ENCODE data around the gene MOGAT1. TPM values are rescaled to one million over a fixed set of nuclear protein-coding genes. Genes with fewer than 3 reads are reported as not detected.
A peak's percentile ranks its signal among the peaks of the same experiment; 100 is the strongest.

The MOGAT1 gene
- total RNA-seq, 2 donors from 2014 or later: 0.24 TPM; not detected in 1

DNA sequence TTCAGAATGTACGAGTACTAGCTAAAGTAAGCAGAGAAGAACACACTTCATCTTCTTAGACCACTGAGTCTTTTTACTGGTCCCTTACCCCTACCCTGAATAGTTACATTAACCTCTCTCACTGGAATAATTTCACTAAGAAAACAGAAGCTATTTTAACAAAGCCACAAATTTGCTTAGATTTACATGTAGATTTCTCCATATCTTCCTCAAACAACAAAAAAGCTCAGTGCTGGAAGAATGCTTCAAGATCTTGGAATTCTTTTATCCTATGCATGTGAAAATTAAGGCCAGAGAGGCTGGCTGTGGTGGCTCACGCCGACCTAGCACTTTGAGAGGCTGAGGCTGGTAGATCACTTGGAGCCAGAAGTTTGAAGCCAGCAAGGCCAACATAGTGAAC is 35.2 kb downstream of the MOGAT1 start:
- Histone ChIP-seq H3K9me3 (no peaks in the 10 kb centered on the region), H3K9ac (ENCODE audit: low read depth in 2 of 2, low read length in 2 of 2) (no peak overlapping the region), H3K4me1 (peaks cover 4% of the 10 kb centered on the region), H3K27me3 (no peaks in the 10 kb centered on the region), H3K36me3 (no peaks in the 10 kb centered on the region), H3K27ac (no peak overlapping the region), H3K4me3 (no peak overlapping the region)
- intact Hi-C loops (cut with DNase I): no loop called here
- DNase-seq: no peak
- TF ChIP-seq, protein P1, sequence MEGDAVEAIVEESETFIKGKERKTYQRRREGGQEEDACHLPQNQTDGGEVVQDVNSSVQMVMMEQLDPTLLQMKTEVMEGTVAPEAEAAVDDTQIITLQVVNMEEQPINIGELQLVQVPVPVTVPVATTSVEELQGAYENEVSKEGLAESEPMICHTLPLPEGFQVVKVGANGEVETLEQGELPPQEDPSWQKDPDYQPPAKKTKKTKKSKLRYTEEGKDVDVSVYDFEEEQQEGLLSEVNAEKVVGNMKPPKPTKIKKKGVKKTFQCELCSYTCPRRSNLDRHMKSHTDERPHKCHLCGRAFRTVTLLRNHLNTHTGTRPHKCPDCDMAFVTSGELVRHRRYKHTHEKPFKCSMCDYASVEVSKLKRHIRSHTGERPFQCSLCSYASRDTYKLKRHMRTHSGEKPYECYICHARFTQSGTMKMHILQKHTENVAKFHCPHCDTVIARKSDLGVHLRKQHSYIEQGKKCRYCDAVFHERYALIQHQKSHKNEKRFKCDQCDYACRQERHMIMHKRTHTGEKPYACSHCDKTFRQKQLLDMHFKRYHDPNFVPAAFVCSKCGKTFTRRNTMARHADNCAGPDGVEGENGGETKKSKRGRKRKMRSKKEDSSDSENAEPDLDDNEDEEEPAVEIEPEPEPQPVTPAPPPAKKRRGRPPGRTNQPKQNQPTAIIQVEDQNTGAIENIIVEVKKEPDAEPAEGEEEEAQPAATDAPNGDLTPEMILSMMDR (IDR thresholded peaks at IDR 0.05): no peak

DNA sequence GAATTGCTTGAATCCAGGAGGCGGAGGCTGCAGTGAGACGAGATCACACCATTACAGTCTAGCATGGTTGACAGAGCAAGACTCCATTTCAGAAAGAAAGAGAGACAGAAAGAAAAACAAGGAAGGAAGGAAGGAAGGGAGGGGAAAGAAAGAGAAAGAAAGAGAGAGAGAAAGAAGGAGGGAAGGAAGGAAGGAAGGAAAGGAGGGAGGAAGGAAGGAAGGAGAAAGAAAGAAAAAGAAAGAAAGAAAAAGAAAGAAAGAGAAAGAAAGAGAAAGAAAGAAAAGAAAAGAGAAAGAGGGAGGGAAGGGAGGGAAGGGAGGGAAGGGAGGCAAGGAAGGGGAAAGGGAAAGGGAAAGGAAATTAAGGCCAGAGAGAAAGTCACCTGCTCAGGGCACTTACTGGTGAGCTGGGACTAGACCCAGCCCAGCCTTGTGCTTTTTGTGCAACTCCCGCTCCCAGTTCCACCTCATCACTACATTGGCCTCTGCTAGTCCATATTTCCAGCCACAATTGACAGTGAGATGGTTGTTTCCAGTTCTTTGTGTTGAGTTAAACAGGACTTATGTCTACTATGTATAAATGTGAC is 35.7 kb downstream of the MOGAT1 start:
- no peak overlapping the region for H3K27ac ChIP-seq
- H3K4me1 ChIP-seq: peaks cover 4% of the 10 kb centered on the region
- H3K36me3 ChIP-seq: no peaks in the 10 kb centered on the region
- no peak overlapping the region for H3K4me3 ChIP-seq
- intact Hi-C loops (cut with DNase I): no loop called here
- H3K9ac ChIP-seq (ENCODE audit: low read depth in 2 of 2, low read length in 2 of 2): no peak overlapping the region
- H3K9me3 ChIP-seq: no peaks in the 10 kb centered on the region
- no peak for DNase-seq
- H3K27me3 ChIP-seq: no peaks in the 10 kb centered on the region
- TF ChIP-seq, protein P1 (IDR thresholded peaks at IDR 0.05): no peak

DNA sequence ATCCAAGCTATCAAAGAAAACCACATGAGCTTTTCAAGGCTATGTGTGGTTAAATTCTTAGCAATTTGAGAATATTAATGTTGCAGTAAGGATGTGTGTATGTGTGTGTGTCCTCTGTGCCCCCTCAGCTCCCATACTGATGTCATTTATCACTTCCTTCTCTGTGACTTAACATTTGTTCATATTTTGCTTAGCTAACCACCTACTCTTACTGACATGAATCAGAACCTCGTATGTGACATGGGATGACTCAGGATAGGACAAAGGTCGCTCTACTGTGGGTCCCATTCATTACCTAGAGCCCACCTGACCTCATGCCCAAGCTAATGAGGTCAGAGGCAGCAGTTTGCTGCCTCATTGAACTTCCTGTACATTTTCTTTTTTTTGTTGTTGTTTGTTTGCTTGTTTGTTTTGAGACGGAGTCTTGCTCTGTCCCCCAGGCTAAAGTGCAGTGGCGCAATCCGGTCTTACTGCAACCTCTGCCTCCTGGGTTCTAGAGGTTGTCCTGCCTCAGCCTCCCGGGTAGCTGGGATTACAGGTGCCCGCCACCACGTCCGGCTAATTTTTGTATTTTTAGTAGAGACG is 36.3 kb downstream of the MOGAT1 start:
- intact Hi-C loops (cut with DNase I): loop anchor here (2.0 kb wide), 1 partner anchor 195 kb away; no protein-coding TSS in a partner anchor
- Histone ChIP-seq H3K4me1 (peaks cover 4% of the 10 kb centered on the region), H3K4me3 (no peak overlapping the region), H3K9me3 (no peaks in the 10 kb centered on the region), H3K27ac (no peak overlapping the region), H3K36me3 (no peaks in the 10 kb centered on the region), H3K27me3 (no peaks in the 10 kb centered on the region), H3K9ac (ENCODE audit: low read depth in 2 of 2, low read length in 2 of 2) (no peak overlapping the region)
- DNase-seq: no peak
- TF ChIP-seq, protein P1 (IDR thresholded peaks at IDR 0.05): no peak

DNA sequence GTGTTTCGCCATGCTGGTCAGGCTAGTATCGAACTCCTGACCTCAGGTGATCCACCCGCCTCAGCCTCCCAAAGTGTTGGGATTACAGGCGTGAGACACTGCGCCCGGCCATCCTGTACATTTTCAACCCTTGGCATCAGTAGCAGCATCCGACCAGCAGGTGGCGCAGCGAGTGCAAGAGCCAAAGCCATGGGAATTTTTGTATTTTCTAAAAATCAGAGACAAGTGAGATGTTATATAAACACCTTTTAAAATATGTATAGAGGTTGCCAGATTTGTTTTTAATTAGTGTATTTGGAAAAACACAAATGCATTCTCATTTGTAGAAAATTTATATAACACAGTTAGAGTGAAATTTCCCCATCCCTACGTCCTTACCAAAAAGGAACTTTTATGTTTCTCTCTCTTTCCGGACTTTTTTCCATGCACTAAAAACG is 36.8 kb downstream of the MOGAT1 start:
- peak; percentile 87 for DNase-seq
- Histone ChIP-seq H3K9me3 (no peaks in the 10 kb centered on the region), H3K27me3 (no peaks in the 10 kb centered on the region), H3K36me3 (no peaks in the 10 kb centered on the region), H3K4me3 (no peak overlapping the region), H3K27ac (no peak overlapping the region), H3K4me1 (peaks cover 4% of the 10 kb centered on the region), H3K9ac (ENCODE audit: low read depth in 2 of 2, low read length in 2 of 2) (no peak overlapping the region)
- intact Hi-C loops (cut with DNase I): loop anchor here (2.0 kb wide), 1 partner anchor 195 kb away; no protein-coding TSS in a partner anchor
- TF ChIP-seq, protein P1 (IDR thresholded peaks at IDR 0.05): peak; percentile 92

DNA sequence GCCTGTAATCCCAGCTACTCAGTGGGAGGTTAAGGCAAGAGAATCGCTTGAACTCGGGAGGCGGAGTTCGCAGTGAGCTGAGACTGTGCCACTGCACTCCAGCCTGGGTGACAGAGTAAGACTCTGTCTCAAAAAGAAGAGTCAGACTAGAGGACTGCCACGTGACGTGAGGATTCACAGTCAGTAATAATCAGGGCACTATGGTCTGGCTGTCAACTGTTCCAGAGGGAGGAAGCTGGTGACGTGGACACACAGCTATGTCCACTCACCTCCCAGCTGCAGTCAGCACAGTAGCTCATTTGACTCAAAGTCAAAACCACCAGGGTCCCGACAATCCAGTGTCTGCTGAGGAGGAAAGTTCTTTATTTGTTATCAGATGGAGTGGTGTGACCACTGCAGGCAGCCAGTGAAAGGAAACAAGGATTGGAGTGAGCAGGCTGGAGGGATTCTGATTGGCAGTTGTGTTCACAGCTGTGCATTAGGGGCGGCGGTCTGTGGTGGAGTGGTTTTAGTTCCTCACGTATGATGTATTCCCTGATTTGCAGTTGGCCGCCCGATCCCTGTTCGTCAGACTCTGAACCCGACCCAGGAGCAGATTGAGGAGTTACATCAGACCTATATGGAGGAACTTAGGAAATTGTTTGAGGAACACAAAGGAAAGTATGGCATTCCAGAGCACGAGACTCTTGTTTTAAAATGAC is 37.9 kb downstream of the MOGAT1 start:
- Histone ChIP-seq H3K4me1 (peaks cover 4% of the 10 kb centered on the region), H3K4me3 (no peak overlapping the region), H3K9me3 (no peaks in the 10 kb centered on the region), H3K27ac (no peak overlapping the region), H3K27me3 (no peaks in the 10 kb centered on the region), H3K9ac (ENCODE audit: low read depth in 2 of 2, low read length in 2 of 2) (no peak overlapping the region), H3K36me3 (no peaks in the 10 kb centered on the region)
- peak; percentile 27 for DNase-seq
- TF ChIP-seq, protein P1 (IDR thresholded peaks at IDR 0.05): no peak
- intact Hi-C loops (cut with DNase I): loop anchor here (2.0 kb wide), 1 partner anchor 193 kb away; no protein-coding TSS in a partner anchor

All from colonic mucosa (tissue), 4 donors.